ENCODE results near the gene SCAF1. TPM values are rescaled to one million over a fixed set of nuclear protein-coding genes. Genes with fewer than 3 reads are reported as not detected.

The SCAF1 gene
- total RNA-seq, 1 experiment from 2014 or later, result 129 TPM

DNA sequence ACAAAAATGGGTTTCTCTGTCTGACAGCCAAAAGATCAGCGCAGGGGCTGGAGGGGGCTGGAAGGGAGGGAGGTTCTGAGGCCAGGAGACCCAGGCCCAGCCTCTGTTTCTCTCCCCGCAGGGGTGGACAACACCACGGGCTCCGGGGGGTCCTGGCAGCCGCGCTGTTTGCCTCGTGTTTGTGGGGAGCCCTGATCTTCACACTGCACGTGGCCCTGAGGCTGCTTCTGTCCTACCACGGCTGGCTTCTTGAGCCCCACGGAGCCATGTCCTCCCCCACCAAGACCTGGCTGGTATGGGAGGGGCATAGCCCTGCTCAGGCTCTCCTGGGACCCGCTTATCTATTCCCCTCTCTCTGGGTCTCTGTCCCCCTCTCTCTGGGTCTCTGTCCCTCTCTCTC lies 58.6 kb downstream of the SCAF1 start:
- no peak overlapping the region for H3K27ac Mint-ChIP-seq (ENCODE audit: unreplicated experiment)
- no peaks in the 10 kb centered on the region for H3K36me3 Mint-ChIP-seq (ENCODE audit: insufficient read depth, unreplicated experiment)
- intact Hi-C loops (cut with micrococcal nuclease; ENCODE audit: unreplicated experiment), result no loop called here
- no peak for DNase-seq
- no peaks in the 10 kb centered on the region for H3K4me1 Mint-ChIP-seq (ENCODE audit: low read depth, unreplicated experiment)
- no peaks in the 10 kb centered on the region for H3K9me3 Mint-ChIP-seq (ENCODE audit: low read depth, unreplicated experiment)
- CTCF ChIA-PET, result interaction anchor here (0.6 kb wide), 1 partner anchor 126 kb away, joined by 3 read pairs; no protein-coding TSS in a partner anchor
- H3K27me3 Mint-ChIP-seq (ENCODE audit: unreplicated experiment), result peaks cover 38% of the 10 kb centered on the region
- no peak overlapping the region for H3K4me3 Mint-ChIP-seq (ENCODE audit: low read depth, unreplicated experiment)
- no TSS peak for BruUV-seq (replicated peaks)
- no peak for TF ChIP-seq CTCF (IDR thresholded peaks at IDR 0.05; ENCODE audit: unreplicated experiment)

- no peak for DNase-seq
- CTCF ChIA-PET, result no interaction called here
- intact Hi-C loops (cut with micrococcal nuclease; ENCODE audit: unreplicated experiment), result no loop called here
Measured at GRCh38 chr19:49701271-49701786, 59.3 kb downstream of the SCAF1 start.

DNA sequence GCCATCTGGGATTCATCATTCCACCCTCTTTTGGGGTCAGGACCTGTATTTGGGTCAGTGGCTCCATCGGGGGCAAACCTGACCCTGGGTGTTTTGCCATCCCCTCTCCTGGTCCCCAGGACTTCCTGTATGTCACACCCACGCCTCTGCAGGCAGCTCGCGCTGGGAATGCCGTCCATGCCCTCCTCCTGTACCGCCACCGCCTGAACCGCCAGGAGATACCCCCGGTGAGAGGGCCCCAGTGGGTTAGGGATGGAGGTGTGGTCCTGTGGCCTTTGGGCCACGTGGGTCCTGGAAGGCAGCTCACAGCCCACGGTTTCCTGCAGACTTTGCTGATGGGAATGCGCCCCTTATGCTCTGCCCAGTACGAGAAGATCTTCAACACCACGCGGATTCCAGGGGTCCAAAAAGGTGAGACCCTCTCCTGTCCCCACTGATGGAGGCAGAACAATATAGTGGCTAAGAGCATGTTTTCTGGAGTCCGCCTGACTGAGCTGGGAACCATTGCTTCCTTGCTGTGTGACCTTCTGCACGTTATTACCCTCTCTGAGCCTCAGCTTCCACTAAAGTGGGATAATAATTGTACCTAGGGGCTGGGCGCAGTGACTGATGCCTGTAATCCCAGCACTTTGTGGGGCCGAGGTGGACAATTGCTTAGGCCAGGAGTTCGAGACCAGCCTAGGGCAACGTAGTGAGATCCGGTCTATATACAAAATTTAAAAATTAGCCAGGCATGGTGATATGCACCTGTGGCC lies 63.1 kb downstream of the SCAF1 start:
- Mint-ChIP-seq H3K27me3 (ENCODE audit: unreplicated experiment) (peaks cover 52% of the 10 kb centered on the region), H3K9me3 (ENCODE audit: low read depth, unreplicated experiment) (no peaks in the 10 kb centered on the region), H3K4me3 (ENCODE audit: low read depth, unreplicated experiment) (no peak overlapping the region), H3K36me3 (ENCODE audit: insufficient read depth, unreplicated experiment) (no peaks in the 10 kb centered on the region), H3K27ac (ENCODE audit: unreplicated experiment) (no peak overlapping the region), H3K4me1 (ENCODE audit: low read depth, unreplicated experiment) (no peaks in the 10 kb centered on the region)
- no TSS peak for BruUV-seq (replicated peaks)
- TF ChIP-seq CTCF (IDR thresholded peaks at IDR 0.05; ENCODE audit: unreplicated experiment), result no peak
- DNase-seq, result no peak
- intact Hi-C loops (cut with micrococcal nuclease; ENCODE audit: unreplicated experiment), result no loop called here
- CTCF ChIA-PET, result no interaction called here

More at GRCh38 chr19:49701271-49701786, 59.3 kb downstream of the SCAF1 start:
- Mint-ChIP-seq H3K4me3 (ENCODE audit: low read depth, unreplicated experiment) (no peak overlapping the region), H3K9me3 (ENCODE audit: low read depth, unreplicated experiment) (no peaks in the 10 kb centered on the region), H3K4me1 (ENCODE audit: low read depth, unreplicated experiment) (no peaks in the 10 kb centered on the region), H3K36me3 (ENCODE audit: insufficient read depth, unreplicated experiment) (no peaks in the 10 kb centered on the region), H3K27ac (ENCODE audit: unreplicated experiment) (no peak overlapping the region), H3K27me3 (ENCODE audit: unreplicated experiment) (peaks cover 38% of the 10 kb centered on the region)
- no peak for TF ChIP-seq CTCF (IDR thresholded peaks at IDR 0.05; ENCODE audit: unreplicated experiment)
- BruUV-seq (replicated peaks), result no TSS peak

DNA sequence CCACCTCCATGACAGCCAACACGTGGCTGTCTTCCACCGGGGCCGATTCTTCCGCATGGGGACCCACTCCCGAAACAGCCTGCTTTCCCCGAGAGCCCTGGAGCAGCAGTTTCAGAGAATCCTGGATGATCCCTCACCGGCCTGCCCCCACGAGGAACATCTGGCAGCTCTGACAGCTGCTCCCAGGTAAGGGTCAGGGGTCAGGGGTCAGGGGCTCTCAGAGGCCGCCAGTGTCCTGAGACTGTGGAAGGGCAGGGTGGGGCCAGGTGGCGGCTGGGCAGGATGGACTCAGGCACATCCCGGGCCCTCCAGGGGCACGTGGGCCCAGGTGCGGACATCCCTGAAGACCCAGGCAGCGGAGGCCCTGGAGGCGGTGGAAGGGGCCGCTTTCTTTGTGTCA lies 63.9 kb downstream of the SCAF1 start:
- DNase-seq, result no peak
- H3K4me3 Mint-ChIP-seq (ENCODE audit: low read depth, unreplicated experiment), result no peak overlapping the region
- peaks cover 3% of the 10 kb centered on the region for H3K9me3 Mint-ChIP-seq (ENCODE audit: low read depth, unreplicated experiment)
- TF ChIP-seq CTCF (IDR thresholded peaks at IDR 0.05; ENCODE audit: unreplicated experiment), result no peak
- H3K27ac Mint-ChIP-seq (ENCODE audit: unreplicated experiment), result no peak overlapping the region
- intact Hi-C loops (cut with micrococcal nuclease; ENCODE audit: unreplicated experiment), result no loop called here
- no TSS peak for BruUV-seq (replicated peaks)
- peaks cover 51% of the 10 kb centered on the region for H3K27me3 Mint-ChIP-seq (ENCODE audit: unreplicated experiment)
- CTCF ChIA-PET, result no interaction called here
- H3K4me1 Mint-ChIP-seq (ENCODE audit: low read depth, unreplicated experiment), result no peaks in the 10 kb centered on the region
- H3K36me3 Mint-ChIP-seq (ENCODE audit: insufficient read depth, unreplicated experiment), result no peaks in the 10 kb centered on the region

Small RNAs within 50 kb of the gene (microRNA-seq; reads per million reads assigned to microRNA genes)
- not detected for gene MIR5088

Other genes starting within 250 kb of the SCAF1 start
- not detected in 2 replicates for gene PTH2, start 218.8 kb upstream of the SCAF1 start, total RNA-seq (2022)
- not detected in 2 replicates for gene GFY, start 216.8 kb upstream of the SCAF1 start, total RNA-seq (2022)
- not detected in 2 replicates for gene SLC17A7, start 200.7 kb upstream of the SCAF1 start, total RNA-seq (2022)
- gene PIH1D1, start 190.4 kb upstream of the SCAF1 start, total RNA-seq (2022), result 127 and 141 TPM in 2 replicates
- 34.4 and 36.1 TPM in 2 replicates for gene ALDH16A1, start 189.0 kb upstream of the SCAF1 start, total RNA-seq (2022)
- 4.8 and 7.1 TPM in 2 replicates for gene FLT3LG, start 168.0 kb upstream of the SCAF1 start, total RNA-seq (2022)
- gene RPL13A, start 154.6 kb upstream of the SCAF1 start, total RNA-seq (2022), result 1,844 and 1,993 TPM in 2 replicates
- 1,643 and 1,795 TPM in 2 replicates for gene RPS11, start 145.8 kb upstream of the SCAF1 start, total RNA-seq (2022)
- 80.8 and 95.4 TPM in 2 replicates for gene FCGRT, start 129.5 kb upstream of the SCAF1 start, total RNA-seq (2022)
- 5.0 and 7.6 TPM in 2 replicates for gene RCN3, start 114.2 kb upstream of the SCAF1 start, total RNA-seq (2022)
- 76.9 and 81.2 TPM in 2 replicates for gene NOSIP, start 61.7 kb upstream of the SCAF1 start, total RNA-seq (2022)
- gene PRRG2, start 60.9 kb upstream of the SCAF1 start, total RNA-seq (2022), result 19.0 and 22.1 TPM in 2 replicates
- 51.4 and 53.0 TPM in 2 replicates for gene PRR12, start 51.0 kb upstream of the SCAF1 start, total RNA-seq (2022)
- gene RRAS, start 2.1 kb upstream of the SCAF1 start, total RNA-seq (2022), result 70.4 and 82.2 TPM in 2 replicates
- gene IRF3, start 23.6 kb downstream of the SCAF1 start, total RNA-seq (2022), result 189 and 191 TPM in 2 replicates
- 66.5 and 70.8 TPM in 2 replicates for gene BCL2L12, start 23.7 kb downstream of the SCAF1 start, total RNA-seq (2022)
- gene PRMT1, start 35.1 kb downstream of the SCAF1 start, total RNA-seq (2022), result 350 and 369 TPM in 2 replicates
- 17.0 and 18.5 TPM in 2 replicates for gene ADM5, start 47.4 kb downstream of the SCAF1 start, total RNA-seq (2022)
- 0.57 and 1.4 TPM in 2 replicates for gene CPT1C, start 48.9 kb downstream of the SCAF1 start, total RNA-seq (2022)
- not detected in 2 replicates for gene TSKS, start 121.1 kb downstream of the SCAF1 start, total RNA-seq (2022)
- 80.1 and 89.0 TPM in 2 replicates for gene AP2A1, start 124.8 kb downstream of the SCAF1 start, total RNA-seq (2022)
- 12.2 and 17.0 TPM in 2 replicates for gene FUZ, start 171.1 kb downstream of the SCAF1 start, total RNA-seq (2022)
- 89.7 and 95.8 TPM in 2 replicates for gene MED25, start 176.1 kb downstream of the SCAF1 start, total RNA-seq (2022)
- gene PTOV1, start 208.9 kb downstream of the SCAF1 start, total RNA-seq (2022), result 231 and 256 TPM in 2 replicates
- 185 and 189 TPM in 2 replicates for gene PNKP, start 225.4 kb downstream of the SCAF1 start, total RNA-seq (2022)
- 58.9 and 65.2 TPM in 2 replicates for gene AKT1S1, start 235.1 kb downstream of the SCAF1 start, total RNA-seq (2022)
- gene TBC1D17, start 235.5 kb downstream of the SCAF1 start, total RNA-seq (2022), result 54.7 and 56.9 TPM in 2 replicates

All from Calu3 (cell line).